Ectodermal cell (in vitro differentiated cells): ENCODE results near the gene MYO1H.

Experiments
- H3K27ac ChIP-seq: 2 replicates; pipeline ENCODE4 v1.7.0; 2013; ENCODE audit warnings: mild to moderate bottlenecking, low read depth, low read length; ENCODE audit not compliant: insufficient read depth, poor library complexity, severe bottlenecking
- H3K27me3 ChIP-seq: 2 replicates; pipeline ENCODE4 v1.7.0; 2013; ENCODE audit warnings: mild to moderate bottlenecking, low read length; ENCODE audit not compliant: insufficient read depth, control insufficient read depth, poor library complexity, severe bottlenecking
- H3K36me3 ChIP-seq: one replicate; pipeline ENCODE4 v1.7.0; 2013; ENCODE audit warnings: low read length; ENCODE audit not compliant: control insufficient read depth, insufficient read depth
- H3K4me1 ChIP-seq: one replicate; pipeline ENCODE4 v1.7.0; 2013; ENCODE audit warnings: low read length; ENCODE audit not compliant: control insufficient read depth, insufficient read depth
- H3K4me3 ChIP-seq: 2 replicates; pipeline ENCODE4 v1.7.0; 2013; ENCODE audit warnings: low read depth, low read length, control low read depth; ENCODE audit not compliant: insufficient read depth
- H3K9me3 ChIP-seq: 2 replicates; pipeline ENCODE4 v1.7.0; 2013; ENCODE audit warnings: mild to moderate bottlenecking, low read length, moderate library complexity; ENCODE audit not compliant: control insufficient read depth
- WGBS, 2 experiments: methylation state at CpG; one replicate each; pipeline ENCODE4 v1.1.7; 2013; ENCODE audit warnings: missing lambda C conversion rate in 2 of 2; 5-methylcytosine and 5-hydroxymethylcytosine counted together

The MYO1H gene

DNA sequence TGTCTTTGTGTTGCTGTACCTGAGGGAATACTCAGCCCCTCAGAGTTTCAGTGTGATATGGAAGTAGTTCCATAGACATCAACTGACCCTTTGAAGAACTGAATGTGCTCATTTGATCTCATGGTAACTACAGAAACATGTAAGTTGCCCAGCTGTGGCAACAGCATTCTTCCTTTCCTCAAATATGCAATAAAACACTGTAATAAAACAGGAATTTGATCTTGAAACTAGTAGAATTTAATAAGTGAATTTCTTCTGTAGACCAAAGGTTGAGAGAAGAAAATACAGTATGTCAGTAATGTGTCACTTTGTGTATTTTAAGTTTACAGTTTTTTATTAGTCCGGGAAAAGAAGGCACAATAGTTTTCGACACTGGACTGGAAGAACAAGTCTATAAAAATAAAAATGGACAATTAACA, 97.5 kb downstream of the MYO1H start:
- peaks cover 7% of the 10 kb centered on the region for H3K4me1 ChIP-seq
- no peaks in the 10 kb centered on the region for H3K27me3 ChIP-seq
- H3K4me3 ChIP-seq: no peak overlapping the region
- no peaks in the 10 kb centered on the region for H3K36me3 ChIP-seq
- no peak overlapping the region for H3K27ac ChIP-seq
- 94 to 98% methylated on average over 2 of the region's 2 CpGs for WGBS, 2 experiments
- H3K9me3 ChIP-seq: no peaks in the 10 kb centered on the region

GRCh38 chr12:109446869-109447268, 99.2 kb downstream of the MYO1H start:
- Histone ChIP-seq H3K36me3 (peaks cover 4% of the 10 kb centered on the region), H3K9me3 (no peaks in the 10 kb centered on the region), H3K27ac (no peak overlapping the region), H3K4me3 (no peak overlapping the region), H3K27me3 (no peaks in the 10 kb centered on the region), H3K4me1 (no peaks in the 10 kb centered on the region)
- WGBS, 2 experiments: 96 to 98% methylated on average over 8 of the region's 8 CpGs

DNA sequence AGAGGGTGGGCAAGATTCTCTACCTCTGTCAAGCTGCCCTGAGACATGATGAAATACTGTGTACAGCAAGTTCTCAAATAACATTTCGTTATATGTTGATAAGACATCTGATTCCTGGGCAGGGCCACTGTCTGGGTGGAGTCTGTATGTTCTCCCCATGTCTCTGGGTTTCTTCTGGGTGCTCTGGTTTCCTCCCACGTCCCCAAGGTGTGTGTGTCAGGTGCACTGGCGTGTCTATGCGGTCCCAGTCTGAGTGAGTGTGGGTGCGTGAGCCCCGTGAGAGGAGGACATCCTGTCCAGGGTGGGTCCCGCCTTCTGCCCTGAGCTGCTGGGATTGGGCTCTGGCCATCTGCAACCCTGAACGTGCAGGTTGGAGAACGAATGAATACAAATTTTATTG, 99.8 kb downstream of the MYO1H start:
- H3K4me1 ChIP-seq: no peaks in the 10 kb centered on the region
- no peaks in the 10 kb centered on the region for H3K27me3 ChIP-seq
- H3K9me3 ChIP-seq: no peaks in the 10 kb centered on the region
- H3K36me3 ChIP-seq: peaks cover 4% of the 10 kb centered on the region
- H3K27ac ChIP-seq: no peak overlapping the region
- no peak overlapping the region for H3K4me3 ChIP-seq
- WGBS, 2 experiments: 95% methylated on average over 7 to 8 of the region's 9 CpGs

- H3K36me3 ChIP-seq: peaks cover 5% of the 10 kb centered on the region
- H3K9me3 ChIP-seq: no peaks in the 10 kb centered on the region
- no peak overlapping the region for H3K4me3 ChIP-seq
- no peaks in the 10 kb centered on the region for H3K27me3 ChIP-seq
- H3K27ac ChIP-seq: no peak overlapping the region
- no peaks in the 10 kb centered on the region for H3K4me1 ChIP-seq
- WGBS, 2 experiments: 92 to 97% methylated on average over 5 of the region's 5 CpGs
Measured at GRCh38 chr12:109448272-109448671, 100.6 kb downstream of the MYO1H start.

DNA sequence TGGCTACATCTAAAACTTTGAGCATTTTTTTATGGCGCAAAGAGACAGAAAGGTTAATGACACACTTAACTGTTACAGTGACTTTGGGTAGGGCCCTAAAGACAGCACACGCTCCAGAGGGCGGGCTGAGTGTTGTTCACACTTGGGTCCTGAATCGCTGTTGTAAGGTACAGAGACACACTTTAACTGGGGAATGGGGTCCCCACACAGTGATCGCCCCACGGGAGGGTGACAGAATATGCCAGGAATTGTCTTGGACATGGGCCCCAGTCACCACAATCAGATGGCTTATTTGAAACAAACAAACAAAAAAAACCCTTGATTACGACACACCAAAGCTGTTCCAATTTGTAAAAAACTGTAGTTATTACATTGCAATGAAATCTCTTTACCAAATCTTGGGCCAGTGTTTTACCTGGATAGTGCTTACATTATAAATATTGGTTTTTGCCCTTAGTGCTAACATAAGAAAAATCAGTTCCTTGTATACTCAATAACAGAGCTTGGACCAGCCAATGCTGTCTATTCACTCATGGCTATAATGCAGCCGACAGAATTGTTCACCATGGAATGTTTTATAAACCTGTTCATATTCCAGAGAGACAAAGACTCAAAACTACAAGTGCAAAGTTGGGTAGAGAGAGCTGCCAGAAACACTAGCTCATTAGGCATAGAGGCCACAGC, 101.1 kb downstream of the MYO1H start:
- Histone ChIP-seq H3K4me3 (no peak overlapping the region), H3K36me3 (peaks cover 10% of the 10 kb centered on the region), H3K4me1 (no peaks in the 10 kb centered on the region), H3K27ac (no peak overlapping the region), H3K9me3 (no peaks in the 10 kb centered on the region), H3K27me3 (no peaks in the 10 kb centered on the region)
- 96 to 97% methylated on average over 8 of the region's 8 CpGs for WGBS, 2 experiments

DNA sequence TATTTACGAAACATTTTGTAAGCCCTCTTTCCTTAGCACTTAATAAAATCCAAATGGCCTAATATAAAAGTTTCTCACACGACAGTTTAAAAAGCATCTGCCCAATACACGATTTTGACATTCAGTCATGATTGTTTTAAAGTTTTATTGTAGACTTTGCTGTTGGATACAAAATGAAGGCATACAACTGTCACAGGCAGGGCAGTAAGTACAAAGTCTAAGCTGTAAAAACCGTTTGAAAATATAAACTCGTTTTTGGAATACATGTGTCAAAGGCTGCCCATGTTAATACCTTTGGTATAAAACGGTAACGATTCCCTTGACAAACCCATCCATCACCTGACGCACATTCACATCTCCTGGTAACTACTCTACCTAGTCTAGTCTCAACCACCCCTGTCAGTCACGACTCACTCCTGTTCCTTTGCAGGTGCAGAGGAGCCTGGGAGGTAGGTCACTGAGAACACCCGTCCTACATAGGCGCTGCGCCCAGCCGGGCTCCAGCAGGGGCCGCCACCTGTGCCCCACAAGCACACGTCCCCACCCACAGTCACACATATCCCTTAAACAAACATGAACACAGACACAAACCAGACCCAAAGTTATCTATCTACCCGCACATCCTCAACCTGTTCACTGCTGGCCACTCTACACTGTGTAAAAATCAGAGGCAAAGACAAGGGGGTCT, 102.3 kb downstream of the MYO1H start:
- Histone ChIP-seq H3K27ac (no peak overlapping the region), H3K36me3 (peaks cover 22% of the 10 kb centered on the region), H3K9me3 (no peaks in the 10 kb centered on the region), H3K27me3 (no peaks in the 10 kb centered on the region), H3K4me1 (no peaks in the 10 kb centered on the region), H3K4me3 (no peak overlapping the region)
- WGBS, 2 experiments: 84 to 89% methylated on average over 15 of the region's 16 CpGs

GRCh38 chr12:109450980-109451379, 103.3 kb downstream of the MYO1H start:
- 80 to 87% methylated on average over 4 of the region's 4 CpGs for WGBS, 2 experiments
- Histone ChIP-seq H3K4me3 (no peak overlapping the region), H3K27ac (no peak overlapping the region), H3K36me3 (peaks cover 25% of the 10 kb centered on the region), H3K9me3 (no peaks in the 10 kb centered on the region), H3K4me1 (no peaks in the 10 kb centered on the region), H3K27me3 (no peaks in the 10 kb centered on the region)

GRCh38 chr12:109451400-109451799, 103.7 kb downstream of the MYO1H start:
- no peaks in the 10 kb centered on the region for H3K27me3 ChIP-seq
- H3K4me3 ChIP-seq: no peak overlapping the region
- H3K4me1 ChIP-seq: no peaks in the 10 kb centered on the region
- H3K36me3 ChIP-seq: peaks cover 25% of the 10 kb centered on the region
- no peaks in the 10 kb centered on the region for H3K9me3 ChIP-seq
- 95 to 97% methylated on average over 23 of the region's 23 CpGs for WGBS, 2 experiments
- no peak overlapping the region for H3K27ac ChIP-seq

DNA sequence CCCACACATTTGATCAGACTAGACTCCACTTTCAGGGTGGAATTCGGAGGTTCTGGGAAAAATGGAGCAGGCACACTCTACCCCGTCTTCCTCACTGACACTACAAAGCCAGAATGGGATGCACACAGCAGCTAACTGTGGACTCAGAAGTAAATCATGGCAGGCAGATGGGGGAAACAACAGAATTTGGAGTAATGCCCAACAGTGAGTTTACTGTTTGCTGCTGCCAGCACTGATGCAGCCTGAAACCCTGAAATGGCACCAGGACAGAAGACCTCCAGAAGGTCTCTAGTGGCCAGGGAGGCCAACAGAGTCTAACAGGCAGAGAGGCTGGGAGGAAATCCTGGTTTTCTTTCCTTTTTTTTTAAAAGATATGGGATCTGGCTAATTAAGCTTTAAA, 104.8 kb downstream of the MYO1H start:
- peaks cover 30% of the 10 kb centered on the region for H3K36me3 ChIP-seq
- 95 to 100% methylated on average over 2 of the region's 2 CpGs for WGBS, 2 experiments
- no peaks in the 10 kb centered on the region for H3K4me1 ChIP-seq
- no peaks in the 10 kb centered on the region for H3K9me3 ChIP-seq
- H3K4me3 ChIP-seq: no peak overlapping the region
- H3K27ac ChIP-seq: no peak overlapping the region
- no peaks in the 10 kb centered on the region for H3K27me3 ChIP-seq

- WGBS, 2 experiments: 95 to 100% methylated on average over 1 of the region's 1 CpG
- peaks cover 27% of the 10 kb centered on the region for H3K36me3 ChIP-seq
Measured at GRCh38 chr12:109455706-109456105, 108.0 kb downstream of the MYO1H start.

More at GRCh38 chr12:109455706-109456105, 108.0 kb downstream of the MYO1H start:
- Histone ChIP-seq H3K9me3 (no peaks in the 10 kb centered on the region), H3K27me3 (no peaks in the 10 kb centered on the region), H3K4me3 (no peak overlapping the region), H3K4me1 (peaks cover 26% of the 10 kb centered on the region), H3K27ac (no peak overlapping the region)
